HG03095 (cell line): ENCODE measurements around the gene HDAC10.
"Not testable (repeated sequence)": the region's sequence is repeated elsewhere in the genome, so short reads cannot be mapped to it uniquely, and the experiment has no call there.

Experiments used
- ATAC-seq: cut with Tn5 transposase; IDR thresholded peaks from one replicate; pipeline ENCODE4 v1.9.1; 2021; ENCODE audit warnings: moderate library complexity; ENCODE audit not compliant: unreplicated experiment

Gene HDAC10

GRCh38 chr22:50286275-50286674 is 35.2 kb upstream of the HDAC10 start:
- no peak for ATAC-seq

GRCh38 chr22:50285568-50286229 is 34.6 kb upstream of the HDAC10 start:
- ATAC-seq: no peak

- no peak for ATAC-seq
These were observed 33.4 kb upstream of the HDAC10 start for GRCh38 chr22:50284479-50284878.

- no peak for ATAC-seq
These were observed 32.8 kb upstream of the HDAC10 start for GRCh38 chr22:50283821-50284220.

- ATAC-seq: no peak
These were observed 31.5 kb upstream of the HDAC10 start for GRCh38 chr22:50282361-50283155.

GRCh38 chr22:50281957-50282356 is 30.9 kb upstream of the HDAC10 start:
- ATAC-seq: no peak

GRCh38 chr22:50281384-50281760 is 30.3 kb upstream of the HDAC10 start:
- no peak for ATAC-seq

GRCh38 chr22:50280708-50281383 is 29.8 kb upstream of the HDAC10 start:
- ATAC-seq: no peak

- ATAC-seq: no peak
These were observed 29.1 kb upstream of the HDAC10 start for GRCh38 chr22:50280022-50280707.

- no peak for ATAC-seq
These were observed 28.0 kb upstream of the HDAC10 start for GRCh38 chr22:50278956-50279619.

GRCh38 chr22:50278461-50278860 is 27.4 kb upstream of the HDAC10 start:
- ATAC-seq: no peak

- ATAC-seq: no peak
These were observed 26.7 kb upstream of the HDAC10 start for GRCh38 chr22:50277761-50278160.

- no peak for ATAC-seq
These were observed 25.1 kb upstream of the HDAC10 start for GRCh38 chr22:50276143-50276542.

GRCh38 chr22:50275181-50276055 is 24.4 kb upstream of the HDAC10 start:
- ATAC-seq: no peak

GRCh38 chr22:50274771-50275170 is 23.7 kb upstream of the HDAC10 start:
- ATAC-seq: no peak

GRCh38 chr22:50274311-50274710 is 23.2 kb upstream of the HDAC10 start:
- no peak for ATAC-seq

- ATAC-seq: not testable (repeated sequence)
These were observed 22.7 kb upstream of the HDAC10 start for GRCh38 chr22:50273781-50274180.

GRCh38 chr22:50273352-50273751 is 22.3 kb upstream of the HDAC10 start:
- not testable (repeated sequence) for ATAC-seq

GRCh38 chr22:50272044-50272802 is 21.2 kb upstream of the HDAC10 start:
- ATAC-seq: no peak
